Uterus (tissue), 2 donors: ENCODE measurements around the gene RELT.

Experiments
- POLR2A ChIP-seq, 2 donors: fragments of 450-650 bp; IDR thresholded peaks; one replicate each; pipeline ENCODE4 v1.6.1; 2016; ENCODE audit warnings: antibody characterized with exemption in 2 of 2, mild to moderate bottlenecking in 1 of 2, moderate library complexity in 1 of 2
- TF ChIP-seq, protein P1 (sequence below), 4 experiments: fragments of 200-600 bp in 2 of 4; fragments of 450-650 bp in 2 of 4; sonication (generic) in 2 of 4; IDR thresholded peaks; one replicate each; pipeline ENCODE4 v1.5.1; 2016 to 2019; ENCODE audit warnings: antibody characterized with exemption in 4 of 4, mild to moderate bottlenecking in 2 of 4, moderate library complexity in 1 of 4

DNA sequence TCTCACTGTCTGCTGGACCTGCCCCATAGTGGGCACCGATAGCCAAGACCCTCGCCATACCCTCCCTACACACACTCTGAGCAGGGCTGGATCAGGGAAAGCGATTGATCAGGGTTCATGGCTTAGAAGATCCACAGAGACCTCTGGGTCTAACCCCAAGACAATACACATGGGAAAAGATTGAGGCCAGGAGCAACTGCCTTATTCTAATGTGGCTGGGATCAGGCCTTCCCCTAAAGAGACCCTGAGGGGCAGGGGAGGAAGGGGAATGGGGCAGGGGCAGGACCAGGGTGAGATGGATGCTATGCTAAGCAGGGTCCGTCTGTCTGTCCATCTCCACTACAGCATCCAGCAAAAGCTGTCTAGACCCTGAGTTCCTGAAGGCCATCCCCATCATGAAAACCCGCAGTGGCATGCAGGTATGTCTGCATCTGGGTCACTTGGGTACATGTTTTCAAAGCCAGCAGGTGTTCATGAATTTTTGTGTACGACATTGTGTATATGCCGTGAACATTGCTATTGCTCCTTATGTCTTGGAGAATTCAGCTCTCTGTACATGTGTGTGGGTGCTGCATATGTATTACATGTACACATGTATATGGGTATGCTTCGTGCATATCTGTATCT is 15.3 kb upstream of the RELT start:
- TF ChIP-seq, protein P1, sequence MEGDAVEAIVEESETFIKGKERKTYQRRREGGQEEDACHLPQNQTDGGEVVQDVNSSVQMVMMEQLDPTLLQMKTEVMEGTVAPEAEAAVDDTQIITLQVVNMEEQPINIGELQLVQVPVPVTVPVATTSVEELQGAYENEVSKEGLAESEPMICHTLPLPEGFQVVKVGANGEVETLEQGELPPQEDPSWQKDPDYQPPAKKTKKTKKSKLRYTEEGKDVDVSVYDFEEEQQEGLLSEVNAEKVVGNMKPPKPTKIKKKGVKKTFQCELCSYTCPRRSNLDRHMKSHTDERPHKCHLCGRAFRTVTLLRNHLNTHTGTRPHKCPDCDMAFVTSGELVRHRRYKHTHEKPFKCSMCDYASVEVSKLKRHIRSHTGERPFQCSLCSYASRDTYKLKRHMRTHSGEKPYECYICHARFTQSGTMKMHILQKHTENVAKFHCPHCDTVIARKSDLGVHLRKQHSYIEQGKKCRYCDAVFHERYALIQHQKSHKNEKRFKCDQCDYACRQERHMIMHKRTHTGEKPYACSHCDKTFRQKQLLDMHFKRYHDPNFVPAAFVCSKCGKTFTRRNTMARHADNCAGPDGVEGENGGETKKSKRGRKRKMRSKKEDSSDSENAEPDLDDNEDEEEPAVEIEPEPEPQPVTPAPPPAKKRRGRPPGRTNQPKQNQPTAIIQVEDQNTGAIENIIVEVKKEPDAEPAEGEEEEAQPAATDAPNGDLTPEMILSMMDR (IDR thresholded peaks at IDR 0.05), result no peak
- TF ChIP-seq POLR2A (IDR thresholded peaks at IDR 0.05), result no peak
